ENCODE results near the gene RELA.

DNA sequence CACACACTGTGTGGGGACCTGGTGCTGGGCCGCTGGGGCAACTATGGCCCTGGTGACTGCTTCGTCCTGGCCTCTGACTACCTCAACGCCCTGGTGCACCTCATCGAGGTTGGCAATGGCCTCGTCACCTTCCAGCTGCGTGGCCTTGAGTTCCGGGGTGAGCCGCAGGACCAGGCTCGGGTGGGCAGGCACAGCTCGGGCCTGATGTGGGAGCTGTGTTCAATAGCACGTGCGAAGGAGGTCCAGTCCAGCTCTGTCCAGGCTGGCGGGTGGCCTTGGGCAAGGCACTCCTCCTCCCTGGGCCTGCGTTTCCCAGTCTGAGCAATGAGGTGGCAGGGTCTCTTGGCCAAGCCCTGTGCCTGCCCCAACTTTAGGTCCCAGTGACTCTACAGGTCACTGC is 33.1 kb downstream of the RELA start:
- TF ChIP-seq, protein P1, sequence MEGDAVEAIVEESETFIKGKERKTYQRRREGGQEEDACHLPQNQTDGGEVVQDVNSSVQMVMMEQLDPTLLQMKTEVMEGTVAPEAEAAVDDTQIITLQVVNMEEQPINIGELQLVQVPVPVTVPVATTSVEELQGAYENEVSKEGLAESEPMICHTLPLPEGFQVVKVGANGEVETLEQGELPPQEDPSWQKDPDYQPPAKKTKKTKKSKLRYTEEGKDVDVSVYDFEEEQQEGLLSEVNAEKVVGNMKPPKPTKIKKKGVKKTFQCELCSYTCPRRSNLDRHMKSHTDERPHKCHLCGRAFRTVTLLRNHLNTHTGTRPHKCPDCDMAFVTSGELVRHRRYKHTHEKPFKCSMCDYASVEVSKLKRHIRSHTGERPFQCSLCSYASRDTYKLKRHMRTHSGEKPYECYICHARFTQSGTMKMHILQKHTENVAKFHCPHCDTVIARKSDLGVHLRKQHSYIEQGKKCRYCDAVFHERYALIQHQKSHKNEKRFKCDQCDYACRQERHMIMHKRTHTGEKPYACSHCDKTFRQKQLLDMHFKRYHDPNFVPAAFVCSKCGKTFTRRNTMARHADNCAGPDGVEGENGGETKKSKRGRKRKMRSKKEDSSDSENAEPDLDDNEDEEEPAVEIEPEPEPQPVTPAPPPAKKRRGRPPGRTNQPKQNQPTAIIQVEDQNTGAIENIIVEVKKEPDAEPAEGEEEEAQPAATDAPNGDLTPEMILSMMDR (conservative IDR thresholded peaks at IDR 0.05; ENCODE audit: low read depth, low read length), result no peak
- no peak for TF ChIP-seq POLR2A (IDR thresholded peaks at IDR 0.05; ENCODE audit: low read depth, low read length)
- TF ChIP-seq, protein P2, sequence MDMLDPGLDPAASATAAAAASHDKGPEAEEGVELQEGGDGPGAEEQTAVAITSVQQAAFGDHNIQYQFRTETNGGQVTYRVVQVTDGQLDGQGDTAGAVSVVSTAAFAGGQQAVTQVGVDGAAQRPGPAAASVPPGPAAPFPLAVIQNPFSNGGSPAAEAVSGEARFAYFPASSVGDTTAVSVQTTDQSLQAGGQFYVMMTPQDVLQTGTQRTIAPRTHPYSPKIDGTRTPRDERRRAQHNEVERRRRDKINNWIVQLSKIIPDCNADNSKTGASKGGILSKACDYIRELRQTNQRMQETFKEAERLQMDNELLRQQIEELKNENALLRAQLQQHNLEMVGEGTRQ (IDR thresholded peaks at IDR 0.05; ENCODE audit: low read depth, low read length), result no peak
- TF ChIP-seq RFX5 (IDR thresholded peaks at IDR 0.05; ENCODE audit: low read depth, low read length), result no peak
- TF ChIP-seq, protein P3, sequence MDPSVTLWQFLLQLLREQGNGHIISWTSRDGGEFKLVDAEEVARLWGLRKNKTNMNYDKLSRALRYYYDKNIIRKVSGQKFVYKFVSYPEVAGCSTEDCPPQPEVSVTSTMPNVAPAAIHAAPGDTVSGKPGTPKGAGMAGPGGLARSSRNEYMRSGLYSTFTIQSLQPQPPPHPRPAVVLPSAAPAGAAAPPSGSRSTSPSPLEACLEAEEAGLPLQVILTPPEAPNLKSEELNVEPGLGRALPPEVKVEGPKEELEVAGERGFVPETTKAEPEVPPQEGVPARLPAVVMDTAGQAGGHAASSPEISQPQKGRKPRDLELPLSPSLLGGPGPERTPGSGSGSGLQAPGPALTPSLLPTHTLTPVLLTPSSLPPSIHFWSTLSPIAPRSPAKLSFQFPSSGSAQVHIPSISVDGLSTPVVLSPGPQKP (IDR thresholded peaks at IDR 0.05; ENCODE audit: borderline replicate concordance, low read depth, low read length), result no peak
- TF ChIP-seq MXI1 (IDR thresholded peaks at IDR 0.05; ENCODE audit: borderline replicate concordance, low read depth, low read length), result no peak
- TF ChIP-seq RAD21 (IDR thresholded peaks at IDR 0.05; ENCODE audit: low read length), result no peak
- no peak for TF ChIP-seq CEBPB (IDR thresholded peaks at IDR 0.05; ENCODE audit: low read depth, low read length)
- TF ChIP-seq SMC3 (IDR thresholded peaks at IDR 0.05; ENCODE audit: low read depth, low read length), result no peak
- TF ChIP-seq BHLHE40 (IDR thresholded peaks at IDR 0.05; ENCODE audit: low read depth, low read length), result no peak
- TF ChIP-seq MAZ (IDR thresholded peaks at IDR 0.05; ENCODE audit: borderline replicate concordance, low read depth, low read length), result no peak
